ENCODE results near the gene KDM5B. TPM values are rescaled to one million over a fixed set of nuclear protein-coding genes. Genes with fewer than 3 reads are reported as not detected.
A peak's percentile ranks its signal among the peaks of the same experiment; 100 is the strongest.

KDM5B gene
- total and polyA plus RNA-seq, 9 donors = 19.6 to 80.3 (median 53.7) TPM

DNA sequence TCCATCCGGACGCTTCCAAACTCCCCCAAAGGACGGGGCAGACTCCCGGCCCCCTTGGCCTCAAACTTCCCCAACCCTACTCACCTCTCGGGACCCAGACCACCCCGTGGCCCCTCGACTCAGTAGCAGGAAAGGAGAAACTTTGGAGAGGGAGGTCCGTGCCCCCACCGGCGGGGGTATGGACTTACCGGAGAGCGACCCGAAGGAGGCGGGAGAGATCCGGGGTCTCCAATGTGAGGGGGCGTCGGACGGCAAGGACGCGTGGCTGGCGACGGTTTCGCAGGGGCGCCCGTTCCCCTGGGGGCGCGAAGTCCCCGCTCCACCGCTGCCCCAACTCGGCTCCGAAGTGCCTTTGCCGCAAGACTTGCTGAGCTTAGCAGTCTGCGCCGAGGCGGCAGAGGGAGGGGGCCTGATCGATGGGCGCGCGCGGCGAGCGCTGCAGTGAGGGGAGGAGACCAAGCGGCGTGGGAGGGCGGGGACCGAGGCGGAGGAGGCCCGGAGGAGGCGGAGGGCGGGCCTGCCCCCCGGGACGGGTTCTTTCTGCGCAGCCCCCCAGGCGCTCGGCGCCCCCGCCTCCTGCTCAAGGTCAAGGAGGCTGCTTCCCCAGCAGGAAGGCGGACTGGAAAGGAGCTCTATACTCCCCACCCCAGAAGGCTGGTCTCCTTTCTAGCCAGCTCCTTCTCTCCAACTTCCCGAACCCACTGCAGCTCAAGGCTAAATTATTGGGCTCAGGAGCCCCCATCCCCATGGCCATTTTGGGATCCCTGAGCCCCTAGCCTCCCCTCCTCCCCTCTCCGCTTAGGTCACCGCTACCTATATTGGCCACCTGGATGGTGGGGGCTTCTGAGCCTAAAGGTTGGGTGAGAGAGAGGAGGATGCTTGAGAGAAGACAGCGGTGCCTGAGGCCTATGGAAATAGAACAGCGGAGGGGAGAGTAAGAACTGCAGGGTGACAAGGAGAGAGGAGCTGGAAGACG, 97.9 kb downstream of the KDM5B start, which contains the start of gene SYT2:
SYT2 (minus strand) TSS at position 385 of the 976 bp plus-strand sequence. CDS start 104,682 bp downstream, outside the sequence.
- DNase-seq = peak; percentile 64 to 87 (median 80)

DNA sequence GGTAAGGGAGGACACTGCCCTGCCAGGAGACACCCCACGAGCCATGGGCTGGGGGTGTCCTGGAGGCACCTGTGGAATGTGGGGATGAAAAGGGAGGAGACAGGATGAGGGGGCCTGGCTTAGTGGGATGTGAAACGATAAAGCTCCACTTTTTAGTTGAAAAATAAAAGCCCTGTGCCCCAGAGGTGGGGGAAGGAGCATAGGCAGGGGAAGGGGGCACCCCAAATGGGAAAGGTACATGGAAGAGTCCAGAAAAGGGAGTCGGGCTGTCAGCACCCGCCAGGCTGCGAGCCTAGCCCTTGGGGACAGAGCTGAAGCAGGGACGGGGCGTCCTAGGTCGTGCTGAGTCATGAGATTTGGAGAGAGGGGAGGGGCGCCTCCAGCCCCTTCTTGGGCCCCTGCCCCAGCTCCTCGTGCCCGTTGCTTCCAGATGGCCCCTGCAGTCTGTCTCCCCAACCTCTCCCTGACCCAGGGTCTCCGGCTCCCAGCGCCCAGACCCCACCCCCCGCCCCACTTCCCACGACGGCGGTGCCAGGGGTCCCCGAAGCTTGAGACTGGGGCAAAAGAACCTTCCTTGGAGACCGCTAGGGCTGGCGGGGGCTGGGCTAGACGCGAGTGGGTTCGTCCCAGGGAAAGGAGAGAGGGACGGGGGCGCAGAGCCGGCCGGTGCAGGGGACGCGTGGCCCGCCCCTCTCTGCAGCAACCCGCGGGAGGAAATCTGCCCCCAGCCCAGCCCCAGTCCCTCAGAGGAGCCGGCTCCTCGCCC, 98.8 kb downstream of the KDM5B start:
- intact Hi-C loops (cut with DNase I) = loop anchor here in 3 of 4 donors (10.0 kb wide), 3 partner anchors 245 to 525 kb away; no protein-coding TSS in a partner anchor
- peak in 2 of 5 donors; percentile 26 to 45 for DNase-seq
- Histone ChIP-seq H3K9me3 (no peaks in the 10 kb centered on the region), H3K27me3 (no peaks in the 10 kb centered on the region), H3K36me3 (no peaks in the 10 kb centered on the region), H3K27ac (no peak overlapping the region), H3K4me3 (peak overlapping the region; percentile 29), H3K4me1 (ENCODE audit: insufficient read depth) (no peaks in the 10 kb centered on the region)
- 5 to 7% (median 5%) methylated on average over 29 to 34 of the region's 34 CpGs for WGBS, 3 donors
- TF ChIP-seq EP300 (IDR thresholded peaks at IDR 0.05) (no peak), POLR2A (IDR thresholded peaks at IDR 0.05) (no peak)
- TF ChIP-seq, protein P1, sequence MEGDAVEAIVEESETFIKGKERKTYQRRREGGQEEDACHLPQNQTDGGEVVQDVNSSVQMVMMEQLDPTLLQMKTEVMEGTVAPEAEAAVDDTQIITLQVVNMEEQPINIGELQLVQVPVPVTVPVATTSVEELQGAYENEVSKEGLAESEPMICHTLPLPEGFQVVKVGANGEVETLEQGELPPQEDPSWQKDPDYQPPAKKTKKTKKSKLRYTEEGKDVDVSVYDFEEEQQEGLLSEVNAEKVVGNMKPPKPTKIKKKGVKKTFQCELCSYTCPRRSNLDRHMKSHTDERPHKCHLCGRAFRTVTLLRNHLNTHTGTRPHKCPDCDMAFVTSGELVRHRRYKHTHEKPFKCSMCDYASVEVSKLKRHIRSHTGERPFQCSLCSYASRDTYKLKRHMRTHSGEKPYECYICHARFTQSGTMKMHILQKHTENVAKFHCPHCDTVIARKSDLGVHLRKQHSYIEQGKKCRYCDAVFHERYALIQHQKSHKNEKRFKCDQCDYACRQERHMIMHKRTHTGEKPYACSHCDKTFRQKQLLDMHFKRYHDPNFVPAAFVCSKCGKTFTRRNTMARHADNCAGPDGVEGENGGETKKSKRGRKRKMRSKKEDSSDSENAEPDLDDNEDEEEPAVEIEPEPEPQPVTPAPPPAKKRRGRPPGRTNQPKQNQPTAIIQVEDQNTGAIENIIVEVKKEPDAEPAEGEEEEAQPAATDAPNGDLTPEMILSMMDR (IDR thresholded peaks at IDR 0.05) = no peak

More for the DNA sequence above, 97.9 kb downstream of the KDM5B start, which contains the start of gene SYT2:
- peak within 1 kb of the TSS; percentile 29 for H3K4me3 ChIP-seq
- 3 to 5% (median 3%) methylated on average over 46 to 64 of the region's 64 CpGs for WGBS, 3 donors
- H3K9me3 ChIP-seq = no peaks in the 10 kb centered on the region
- intact Hi-C loops (cut with DNase I) = loop anchor here in 2 of 4 donors (10.0 kb wide), 2 partner anchors 246 to 526 kb away; no protein-coding TSS in a partner anchor
- no peaks in the 10 kb centered on the region for H3K36me3 ChIP-seq
- H3K27me3 ChIP-seq = no peaks in the 10 kb centered on the region
- H3K27ac ChIP-seq = no peak within 1 kb of the TSS
- TF ChIP-seq EP300 (IDR thresholded peaks at IDR 0.05) = no peak
- TF ChIP-seq, protein P1 (IDR thresholded peaks at IDR 0.05) = no peak
- no peak for TF ChIP-seq POLR2A (IDR thresholded peaks at IDR 0.05)
- H3K4me1 ChIP-seq (ENCODE audit: insufficient read depth) = no peaks in the 10 kb centered on the region

DNA sequence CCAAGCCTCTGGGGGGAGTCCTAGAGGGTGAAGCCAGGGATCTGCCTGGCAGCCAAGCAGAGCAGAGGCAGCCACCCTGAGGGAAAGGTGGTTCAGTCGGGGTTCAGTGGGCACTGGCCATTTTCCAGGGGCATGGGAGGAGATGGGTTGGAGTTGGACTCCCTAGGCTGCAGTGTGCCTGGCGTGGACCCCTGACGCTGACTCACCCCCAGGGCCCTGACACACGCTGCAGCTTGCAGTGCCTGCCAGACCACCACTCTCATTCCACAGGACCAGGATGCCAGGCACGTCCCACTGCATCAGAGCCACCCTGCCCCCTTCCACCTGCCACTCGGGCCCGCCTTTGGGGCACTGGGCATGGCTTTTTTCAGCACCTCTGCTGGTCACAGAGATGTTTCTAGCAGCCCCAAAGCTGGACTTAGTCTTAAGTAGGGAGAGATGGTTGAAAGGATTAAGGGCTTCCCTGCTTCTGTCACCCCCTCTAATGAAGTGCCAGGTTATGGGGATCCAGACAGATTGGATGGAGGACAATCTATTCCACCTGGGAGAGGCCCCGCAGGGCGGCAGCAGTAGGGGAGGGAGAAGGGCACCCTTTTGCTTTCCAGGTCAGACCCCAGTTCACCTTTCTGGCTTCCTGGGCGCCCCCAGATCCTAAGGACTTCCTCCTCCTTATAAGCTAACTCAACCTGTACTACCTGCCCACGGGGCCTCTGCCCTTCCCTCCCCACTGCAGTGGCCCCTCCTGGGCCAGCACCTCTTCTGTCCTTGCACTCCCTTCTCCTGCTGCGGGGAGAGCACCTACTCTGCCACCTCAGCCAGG, 99.6 kb downstream of the KDM5B start:
- no peak for TF ChIP-seq EP300 (IDR thresholded peaks at IDR 0.05)
- no peak for TF ChIP-seq POLR2A (IDR thresholded peaks at IDR 0.05)
- TF ChIP-seq, protein P1 (IDR thresholded peaks at IDR 0.05) = no peak
- Histone ChIP-seq H3K4me1 (ENCODE audit: insufficient read depth) (no peaks in the 10 kb centered on the region), H3K27ac (no peak overlapping the region), H3K4me3 (no peak overlapping the region), H3K27me3 (no peaks in the 10 kb centered on the region), H3K9me3 (no peaks in the 10 kb centered on the region), H3K36me3 (no peaks in the 10 kb centered on the region)
- DNase-seq = peak in 1 of 5 donors; percentile 35
- 78 to 89% (median 87%) methylated on average over 12 of the region's 12 CpGs for WGBS, 3 donors
- intact Hi-C loops (cut with DNase I) = loop anchor here in 1 of 4 donors (10.0 kb wide), 1 partner anchor 504 kb away; no protein-coding TSS in a partner anchor

Data from ovary (tissue), 9 donors.